Measurements from ENCODE around the gene UCK1.

The UCK1 gene

GRCh38 chr9:131482343-131483006 is 48.6 kb downstream of the UCK1 start:
- H3F3A ChIP-seq (ENCODE audit: insufficient read depth, low read length), result peaks cover 25% of the 10 kb centered on the region
- no peak overlapping the region for H3K4me3 ChIP-seq (ENCODE audit: low read length)
- no peak overlapping the region for H3K4me2 ChIP-seq (ENCODE audit: low read depth, low read length)
- H3K9ac ChIP-seq (ENCODE audit: low read length), result no peak overlapping the region
- DNase-seq, result no peak
- TF ChIP-seq EZH2phosphoT487 (IDR thresholded peaks at IDR 0.05; ENCODE audit: low read length) (no peak), CTCF (IDR thresholded peaks at IDR 0.05; ENCODE audit: low read length) (no peak), EZH2 (optimal IDR thresholded peaks at IDR 0.05; ENCODE audit: low read depth, low read length) (no peak)
- no peaks in the 10 kb centered on the region for H3K27me3 ChIP-seq (replicated peaks; ENCODE audit: insufficient read depth, low read length)
- no peak overlapping the region for H3K27ac ChIP-seq (ENCODE audit: low read length)
- peaks cover 9% of the 10 kb centered on the region for H3K36me3 ChIP-seq (replicated peaks; ENCODE audit: insufficient read depth, low read length)
- H3K9me3 ChIP-seq (replicated peaks; ENCODE audit: insufficient read depth, low read length), result no peaks in the 10 kb centered on the region
- no peaks in the 10 kb centered on the region for H3K9me2 ChIP-seq (replicated peaks; ENCODE audit: insufficient read depth, low read length)
- no peak overlapping the region for H2AFZ ChIP-seq (ENCODE audit: low read length)
- H3K4me1 ChIP-seq (ENCODE audit: low read length), result peaks cover 35% of the 10 kb centered on the region
- H3K79me2 ChIP-seq (ENCODE audit: low read length), result peaks cover 75% of the 10 kb centered on the region
- no peaks in the 10 kb centered on the region for H4K20me1 ChIP-seq (ENCODE audit: insufficient read depth, low read length)

GRCh38 chr9:131481441-131482342 is 49.4 kb downstream of the UCK1 start:
- no peak overlapping the region for H2AFZ ChIP-seq (ENCODE audit: low read length)
- no peaks in the 10 kb centered on the region for H3K9me2 ChIP-seq (replicated peaks; ENCODE audit: insufficient read depth, low read length)
- H3F3A ChIP-seq (ENCODE audit: insufficient read depth, low read length), result peaks cover 25% of the 10 kb centered on the region
- H3K4me1 ChIP-seq (ENCODE audit: low read length), result peaks cover 34% of the 10 kb centered on the region
- H3K9me3 ChIP-seq (replicated peaks; ENCODE audit: insufficient read depth, low read length), result no peaks in the 10 kb centered on the region
- no peak for DNase-seq
- TF ChIP-seq EZH2phosphoT487 (IDR thresholded peaks at IDR 0.05; ENCODE audit: low read length) (no peak), EZH2 (optimal IDR thresholded peaks at IDR 0.05; ENCODE audit: low read depth, low read length) (no peak), CTCF (IDR thresholded peaks at IDR 0.05; ENCODE audit: low read length) (no peak)
- no peak overlapping the region for H3K27ac ChIP-seq (ENCODE audit: low read length)
- H3K4me3 ChIP-seq (ENCODE audit: low read length), result no peak overlapping the region
- H3K27me3 ChIP-seq (replicated peaks; ENCODE audit: insufficient read depth, low read length), result no peaks in the 10 kb centered on the region
- H3K36me3 ChIP-seq (replicated peaks; ENCODE audit: insufficient read depth, low read length), result peaks cover 9% of the 10 kb centered on the region
- peaks cover 75% of the 10 kb centered on the region for H3K79me2 ChIP-seq (ENCODE audit: low read length)
- no peak overlapping the region for H3K9ac ChIP-seq (ENCODE audit: low read length)
- H4K20me1 ChIP-seq (ENCODE audit: insufficient read depth, low read length), result no peaks in the 10 kb centered on the region
- no peak overlapping the region for H3K4me2 ChIP-seq (ENCODE audit: low read depth, low read length)

GRCh38 chr9:131480258-131480657 is 50.8 kb downstream of the UCK1 start:
- H3K27me3 ChIP-seq (replicated peaks; ENCODE audit: insufficient read depth, low read length), result no peaks in the 10 kb centered on the region
- no peaks in the 10 kb centered on the region for H4K20me1 ChIP-seq (ENCODE audit: insufficient read depth, low read length)
- H2AFZ ChIP-seq (ENCODE audit: low read length), result no peak overlapping the region
- peak; percentile 33 for DNase-seq
- H3K4me3 ChIP-seq (ENCODE audit: low read length), result no peak overlapping the region
- no peak for TF ChIP-seq EZH2phosphoT487 (IDR thresholded peaks at IDR 0.05; ENCODE audit: low read length)
- no peak for TF ChIP-seq CTCF (IDR thresholded peaks at IDR 0.05; ENCODE audit: low read length)
- no peak for TF ChIP-seq EZH2 (optimal IDR thresholded peaks at IDR 0.05; ENCODE audit: low read depth, low read length)
- peaks cover 16% of the 10 kb centered on the region for H3K36me3 ChIP-seq (replicated peaks; ENCODE audit: insufficient read depth, low read length)
- H3K27ac ChIP-seq (ENCODE audit: low read length), result peak overlapping the region; percentile 11; the same call in 1 of the 2 replicates
- H3K4me2 ChIP-seq (ENCODE audit: low read depth, low read length), result no peak overlapping the region
- H3F3A ChIP-seq (ENCODE audit: insufficient read depth, low read length), result peaks cover 18% of the 10 kb centered on the region
- H3K79me2 ChIP-seq (ENCODE audit: low read length), result peaks cover 81% of the 10 kb centered on the region
- no peaks in the 10 kb centered on the region for H3K9me2 ChIP-seq (replicated peaks; ENCODE audit: insufficient read depth, low read length)
- no peaks in the 10 kb centered on the region for H3K9me3 ChIP-seq (replicated peaks; ENCODE audit: insufficient read depth, low read length)
- H3K4me1 ChIP-seq (ENCODE audit: low read length), result peaks cover 24% of the 10 kb centered on the region
- no peak overlapping the region for H3K9ac ChIP-seq (ENCODE audit: low read length)

Measured in MM.1S (cell line).